Progenitor cell of endocrine pancreas (in vitro differentiated cells): ENCODE results near the gene RAPGEFL1. TPM values are rescaled to one million over a fixed set of nuclear protein-coding genes. Genes with fewer than 3 reads are reported as not detected.

ENCODE experiments used
- DNase-seq: peaks from one replicate; pipeline ENCODE4 v3.0.0; 2021; ENCODE audit warnings: low spot score; ENCODE audit not compliant: unreplicated experiment
- H3K27ac Mint-ChIP-seq: 2 replicates; pipeline ENCODE4 v1.8.0; 2021; ENCODE audit warnings: mild to moderate bottlenecking, moderate library complexity, mixed read lengths
- H3K27me3 Mint-ChIP-seq: 2 replicates; pipeline ENCODE4 v1.8.0; 2021; ENCODE audit warnings: mixed read lengths
- H3K36me3 Mint-ChIP-seq: 2 replicates; pipeline ENCODE4 v1.8.0; 2022; ENCODE audit warnings: mixed read lengths; ENCODE audit not compliant: insufficient read depth
- H3K4me1 Mint-ChIP-seq: 2 replicates; pipeline ENCODE4 v1.8.0; 2021; ENCODE audit warnings: low read depth, mixed read lengths
- H3K4me3 Mint-ChIP-seq: 2 replicates; pipeline ENCODE4 v1.8.0; 2021; ENCODE audit warnings: low read depth, mild to moderate bottlenecking, moderate library complexity, mixed read lengths
- H3K9me3 Mint-ChIP-seq: 2 replicates; pipeline ENCODE4 v1.8.0; 2021; ENCODE audit warnings: low read depth, mixed read lengths
- CTCF ChIP-seq: fragments of 200-600 bp; sonication (generic); IDR thresholded peaks from one replicate; pipeline ENCODE4 v1.5.0; 2021; ENCODE audit warnings: antibody characterized with exemption, mild to moderate bottlenecking; ENCODE audit not compliant: unreplicated experiment
- total RNA-seq: library from RNA; stranded (reverse); gene quantifications from 2 replicates; pipeline ENCODE4 v1.2.1, GENCODE V29; 2021

The RAPGEFL1 gene
- total RNA-seq, 1 donor from 2014 or later, result 17.0 TPM

- no peak overlapping the region for H3K4me3 Mint-ChIP-seq
- peak overlapping the region; percentile 93 for H3K27ac Mint-ChIP-seq
These were observed 8.9 kb upstream of the RAPGEFL1 start for GRCh38 chr17:40168262-40168832.

GRCh38 chr17:40170325-40170724 is 6.9 kb upstream of the RAPGEFL1 start:
- Mint-ChIP-seq H3K9me3 (no peaks in the 10 kb centered on the region), H3K27ac (no peak overlapping the region), H3K27me3 (no peaks in the 10 kb centered on the region), H3K4me1 (peaks cover 5% of the 10 kb centered on the region), H3K4me3 (no peak overlapping the region), H3K36me3 (peaks cover 35% of the 10 kb centered on the region)
- TF ChIP-seq CTCF, result no peak
- no peak for DNase-seq

More at GRCh38 chr17:40168262-40168832, 8.9 kb upstream of the RAPGEFL1 start:
- DNase-seq, result no peak
- Mint-ChIP-seq H3K9me3 (no peaks in the 10 kb centered on the region), H3K4me1 (peaks cover 5% of the 10 kb centered on the region), H3K27me3 (no peaks in the 10 kb centered on the region), H3K36me3 (peaks cover 32% of the 10 kb centered on the region)
- peak; percentile 72 for TF ChIP-seq CTCF

GRCh38 chr17:40171750-40172149 is 5.5 kb upstream of the RAPGEFL1 start:
- Mint-ChIP-seq H3K27ac (no peak overlapping the region), H3K4me1 (peaks cover 8% of the 10 kb centered on the region), H3K27me3 (no peaks in the 10 kb centered on the region), H3K36me3 (peaks cover 34% of the 10 kb centered on the region), H3K4me3 (no peak overlapping the region), H3K9me3 (no peaks in the 10 kb centered on the region)
- no peak for DNase-seq
- no peak for TF ChIP-seq CTCF

- Mint-ChIP-seq H3K9me3 (no peaks in the 10 kb centered on the region), H3K36me3 (peaks cover 27% of the 10 kb centered on the region), H3K4me3 (no peak overlapping the region), H3K4me1 (peaks cover 10% of the 10 kb centered on the region), H3K27ac (no peak overlapping the region), H3K27me3 (no peaks in the 10 kb centered on the region)
- TF ChIP-seq CTCF, result no peak
- DNase-seq, result no peak
These were observed 4.0 kb upstream of the RAPGEFL1 start for GRCh38 chr17:40173091-40173777.

GRCh38 chr17:40173778-40174135 is 3.5 kb upstream of the RAPGEFL1 start:
- TF ChIP-seq CTCF, result no peak
- no peak for DNase-seq
- Mint-ChIP-seq H3K9me3 (no peaks in the 10 kb centered on the region), H3K4me3 (no peak overlapping the region), H3K4me1 (peaks cover 10% of the 10 kb centered on the region), H3K36me3 (peaks cover 26% of the 10 kb centered on the region), H3K27me3 (peaks cover 3% of the 10 kb centered on the region), H3K27ac (no peak overlapping the region)
